ENCODE measurements around the gene PTPRG.

Gene PTPRG

GRCh38 chr3:62178739-62179600 lies 617.6 kb downstream of the PTPRG start:
- no peak for DNase-seq

DNA sequence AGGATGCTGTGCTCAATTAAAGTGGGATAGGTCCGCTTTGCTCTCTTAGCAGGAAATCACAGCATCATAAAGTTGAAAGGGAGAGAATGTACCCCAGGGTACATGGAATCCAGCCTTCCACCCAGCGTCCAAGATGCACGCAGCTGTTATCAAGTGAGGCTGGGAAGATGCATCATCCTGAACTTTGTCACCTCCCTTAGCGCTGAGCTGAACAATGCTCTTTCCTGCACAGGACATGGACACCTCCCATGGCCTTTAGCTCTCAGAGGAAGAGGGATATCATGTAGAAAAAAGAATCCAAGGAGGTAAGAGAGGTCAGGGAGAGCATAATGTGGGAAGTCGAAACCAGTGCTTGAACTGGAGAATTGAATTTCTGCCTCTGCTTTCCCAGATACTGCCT lies 619.1 kb downstream of the PTPRG start:
- no peak for DNase-seq

- no peak for DNase-seq
Measured at GRCh38 chr3:62183087-62183486, 621.7 kb downstream of the PTPRG start.

DNA sequence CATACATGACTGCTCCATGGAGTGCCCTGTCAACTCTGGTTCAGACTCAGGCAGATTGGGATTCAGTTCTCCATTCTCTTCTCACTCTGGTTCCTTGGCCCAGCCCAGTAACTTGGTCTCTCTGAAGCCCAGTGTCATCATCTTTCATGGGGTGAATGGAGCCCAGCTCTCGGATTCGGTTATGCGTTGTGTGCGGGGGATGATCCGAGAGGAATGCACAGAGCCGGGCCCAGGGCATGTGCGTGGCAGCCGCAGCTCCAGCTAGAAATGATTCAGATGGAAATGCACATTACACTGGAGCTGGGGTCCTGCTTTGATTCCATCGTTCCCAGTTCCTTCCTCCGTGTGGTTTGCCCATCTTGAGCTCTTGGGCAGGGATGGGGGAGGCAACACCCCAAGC lies 622.6 kb downstream of the PTPRG start:
- DNase-seq, result no peak

GRCh38 chr3:62184559-62184958 lies 623.2 kb downstream of the PTPRG start:
- no peak for DNase-seq

- DNase-seq, result no peak
Measured at GRCh38 chr3:62187022-62187431, 625.7 kb downstream of the PTPRG start.

GRCh38 chr3:62188681-62189375 lies 627.5 kb downstream of the PTPRG start:
- DNase-seq, result peak; percentile 35

DNA sequence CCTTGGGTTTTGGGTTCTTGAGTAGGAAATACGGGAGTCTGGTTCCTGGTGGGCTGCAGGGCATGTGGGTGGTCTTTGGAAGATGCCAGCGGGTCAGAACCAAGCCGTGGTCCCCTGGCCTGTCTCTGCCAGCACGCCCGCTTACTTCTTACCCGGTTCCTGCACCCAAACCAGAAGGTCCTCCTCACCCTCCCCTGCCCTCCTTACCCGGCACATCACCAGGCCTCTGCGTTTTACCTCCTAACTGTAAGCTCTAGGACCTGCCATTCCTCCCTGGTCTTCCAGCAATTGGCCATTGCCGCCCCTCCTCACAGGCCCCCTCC lies 628.0 kb downstream of the PTPRG start:
- DNase-seq, result no peak

- DNase-seq, result no peak
Measured at GRCh38 chr3:62192891-62193290, 631.5 kb downstream of the PTPRG start.

GRCh38 chr3:62193586-62194345 lies 632.4 kb downstream of the PTPRG start:
- DNase-seq, result no peak

DNA sequence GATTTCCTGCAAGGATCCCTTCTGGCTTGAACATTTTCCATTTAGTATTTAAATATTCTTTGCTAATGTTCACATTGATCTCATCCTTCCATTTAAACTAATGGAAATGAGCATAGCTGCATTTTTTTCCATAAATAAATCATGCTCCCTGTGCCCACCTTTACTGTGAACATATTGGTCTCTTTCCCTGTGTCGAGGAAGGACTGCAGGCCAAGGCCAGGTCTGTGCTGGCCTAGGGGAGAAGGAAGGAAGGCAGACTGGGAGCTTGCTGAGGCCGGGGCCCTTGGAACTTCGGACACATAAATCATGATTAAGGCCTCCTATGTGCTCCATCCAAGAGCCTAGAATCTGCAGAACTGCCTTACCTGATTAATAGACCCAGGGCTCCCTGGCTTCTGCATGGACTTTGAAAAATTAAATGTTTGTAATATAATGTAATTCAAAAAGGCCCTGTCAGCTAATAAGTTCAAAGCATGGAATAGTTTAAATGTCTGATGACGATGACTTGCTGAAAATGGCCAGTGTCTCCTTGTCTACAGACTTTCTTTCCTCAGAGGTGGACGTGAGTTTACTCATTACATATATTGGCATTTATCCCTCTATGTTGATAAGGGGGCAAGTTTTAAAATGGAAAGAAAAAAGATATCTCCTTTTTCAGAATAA lies 636.1 kb downstream of the PTPRG start:
- DNase-seq, result no peak

- DNase-seq, result no peak
Measured at GRCh38 chr3:62199126-62199525, 637.8 kb downstream of the PTPRG start.

GRCh38 chr3:62201438-62202035 lies 640.2 kb downstream of the PTPRG start:
- no peak for DNase-seq

DNA sequence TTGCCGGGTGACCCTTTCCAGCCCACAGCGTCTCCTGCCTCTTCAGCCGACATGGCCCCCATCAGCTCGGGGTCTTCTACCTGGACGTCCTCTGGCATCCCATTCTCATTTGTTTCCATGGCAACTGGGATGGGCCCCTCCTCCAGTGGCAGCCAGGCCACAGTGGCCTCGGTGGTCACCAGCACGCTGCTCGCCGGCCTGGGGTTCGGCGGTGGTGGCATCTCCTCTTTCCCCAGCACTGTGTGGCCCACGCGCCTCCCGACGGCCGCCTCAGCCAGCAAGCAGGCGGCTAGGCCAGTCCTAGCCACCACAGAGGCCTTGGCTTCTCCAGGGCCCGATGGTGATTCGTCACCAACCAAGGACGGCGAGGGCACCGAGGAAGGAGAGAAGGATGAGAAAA lies 641.8 kb downstream of the PTPRG start:
- no peak for DNase-seq

DNA sequence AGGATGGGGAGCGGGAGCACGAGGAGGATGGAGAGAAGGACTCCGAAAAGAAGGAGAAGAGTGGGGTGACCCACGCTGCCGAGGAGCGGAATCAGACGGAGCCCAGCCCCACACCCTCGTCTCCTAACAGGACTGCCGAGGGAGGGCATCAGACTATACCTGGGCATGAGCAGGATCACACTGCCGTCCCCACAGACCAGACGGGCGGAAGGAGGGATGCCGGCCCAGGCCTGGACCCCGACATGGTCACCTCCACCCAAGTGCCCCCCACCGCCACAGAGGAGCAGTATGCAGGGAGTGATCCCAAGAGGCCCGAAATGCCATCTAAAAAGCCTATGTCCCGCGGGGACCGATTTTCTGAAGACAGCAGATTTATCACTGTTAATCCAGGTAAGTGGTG lies 642.2 kb downstream of the PTPRG start:
- DNase-seq, result no peak

DNA sequence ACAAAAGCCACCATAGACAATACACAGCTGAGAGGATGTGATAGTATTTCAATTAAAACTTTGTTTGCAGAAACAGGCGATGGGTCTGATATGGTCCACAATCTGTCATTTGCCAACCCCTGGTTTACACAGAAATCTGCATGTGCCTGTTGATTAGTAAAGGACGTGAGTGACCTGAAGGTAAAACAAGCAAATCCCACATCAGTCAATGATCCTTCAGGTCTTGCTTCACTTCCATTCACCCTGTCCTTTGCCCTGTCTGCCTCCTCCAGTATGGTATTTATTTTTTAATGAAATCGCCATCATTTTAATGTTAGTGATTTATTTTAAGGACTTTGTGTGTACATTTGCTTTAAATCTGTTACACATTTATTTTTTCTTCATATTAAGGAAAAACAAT lies 645.8 kb downstream of the PTPRG start:
- DNase-seq, result no peak

DNA sequence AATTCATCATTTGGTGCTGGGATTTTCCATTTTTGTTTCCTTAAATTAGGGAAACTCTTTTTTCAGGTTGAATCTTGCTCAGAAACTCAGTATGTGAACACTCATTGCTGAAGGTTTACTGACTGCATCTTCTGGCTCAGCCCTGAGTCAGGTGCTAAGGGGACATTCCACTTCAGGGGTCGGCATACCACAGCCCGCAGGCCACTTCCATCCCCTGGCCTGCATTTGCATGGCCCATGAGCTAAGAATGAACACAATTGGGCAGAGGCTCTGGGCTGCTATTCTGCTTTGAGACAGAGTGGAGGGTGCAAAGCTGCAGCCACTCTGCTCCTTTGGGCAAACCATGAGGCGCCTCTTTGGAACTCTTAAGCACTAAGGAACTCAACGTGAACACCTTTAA lies 647.0 kb downstream of the PTPRG start:
- DNase-seq, result no peak

GRCh38 chr3:62209101-62209500 lies 647.7 kb downstream of the PTPRG start:
- DNase-seq, result no peak

GRCh38 chr3:62210011-62210410 lies 648.6 kb downstream of the PTPRG start:
- no peak for DNase-seq

GRCh38 chr3:62211675-62212429 lies 650.5 kb downstream of the PTPRG start:
- DNase-seq, result no peak

DNA sequence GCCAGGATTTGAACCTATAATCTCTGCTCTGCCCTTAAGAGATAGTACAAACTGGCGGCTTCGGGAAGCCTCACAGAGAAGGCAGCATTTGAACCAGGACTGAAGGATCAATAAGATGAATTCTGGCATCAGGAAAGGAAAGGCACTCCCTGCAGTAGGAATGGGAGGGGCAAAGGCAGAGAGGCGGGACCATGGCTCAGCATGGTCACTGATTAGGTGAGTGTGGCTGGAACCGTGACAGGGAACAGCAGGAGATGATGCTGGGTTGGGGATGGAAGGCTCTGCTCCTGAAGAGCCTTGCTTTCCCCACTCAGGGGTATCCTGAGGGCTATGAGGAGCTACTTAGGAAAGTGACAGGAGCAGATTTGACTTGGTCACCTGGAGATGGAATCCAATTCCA lies 653.5 kb downstream of the PTPRG start:
- DNase-seq, result no peak

DNA sequence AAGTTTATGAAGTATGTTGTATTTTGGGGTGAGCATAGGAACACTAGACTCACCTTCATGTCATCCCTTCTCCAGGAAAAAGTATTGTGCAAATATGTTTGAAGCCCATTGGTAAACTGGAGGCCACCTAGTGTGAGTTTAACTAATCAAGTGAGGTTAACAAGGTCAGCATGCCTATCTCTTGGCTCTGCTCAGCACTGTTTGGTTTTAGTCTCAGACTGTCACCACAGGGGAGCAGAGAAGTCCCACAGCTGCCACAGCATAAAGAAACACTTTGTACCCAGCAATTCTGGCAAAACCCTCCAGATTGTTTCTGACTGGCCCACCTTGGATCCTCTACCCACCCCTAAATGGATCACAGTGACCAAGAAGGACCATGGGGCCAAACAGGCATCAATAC lies 659.2 kb downstream of the PTPRG start:
- no peak for DNase-seq
